ENCODE results near the gene WDTC1.

The WDTC1 gene

DNA sequence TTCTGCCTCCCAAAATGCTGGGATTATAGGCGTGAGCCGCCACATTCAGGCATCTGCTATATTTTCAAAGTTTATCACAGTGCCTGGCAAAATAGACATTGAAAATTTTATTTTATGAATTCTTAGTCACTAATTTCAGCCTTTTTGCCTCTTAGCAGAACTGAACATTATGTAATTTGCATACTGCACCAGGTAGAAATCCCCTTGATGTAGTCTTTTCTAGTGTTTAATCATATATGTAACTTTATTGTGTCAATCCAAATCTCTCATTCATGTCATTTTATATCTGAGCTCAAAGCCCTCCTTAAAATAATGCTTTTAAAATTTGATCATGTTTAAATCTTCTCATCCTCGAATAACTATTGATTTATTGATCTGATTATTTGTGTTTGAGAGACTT, 19.2 kb downstream of the WDTC1 start:
- TF ChIP-seq, protein P1, sequence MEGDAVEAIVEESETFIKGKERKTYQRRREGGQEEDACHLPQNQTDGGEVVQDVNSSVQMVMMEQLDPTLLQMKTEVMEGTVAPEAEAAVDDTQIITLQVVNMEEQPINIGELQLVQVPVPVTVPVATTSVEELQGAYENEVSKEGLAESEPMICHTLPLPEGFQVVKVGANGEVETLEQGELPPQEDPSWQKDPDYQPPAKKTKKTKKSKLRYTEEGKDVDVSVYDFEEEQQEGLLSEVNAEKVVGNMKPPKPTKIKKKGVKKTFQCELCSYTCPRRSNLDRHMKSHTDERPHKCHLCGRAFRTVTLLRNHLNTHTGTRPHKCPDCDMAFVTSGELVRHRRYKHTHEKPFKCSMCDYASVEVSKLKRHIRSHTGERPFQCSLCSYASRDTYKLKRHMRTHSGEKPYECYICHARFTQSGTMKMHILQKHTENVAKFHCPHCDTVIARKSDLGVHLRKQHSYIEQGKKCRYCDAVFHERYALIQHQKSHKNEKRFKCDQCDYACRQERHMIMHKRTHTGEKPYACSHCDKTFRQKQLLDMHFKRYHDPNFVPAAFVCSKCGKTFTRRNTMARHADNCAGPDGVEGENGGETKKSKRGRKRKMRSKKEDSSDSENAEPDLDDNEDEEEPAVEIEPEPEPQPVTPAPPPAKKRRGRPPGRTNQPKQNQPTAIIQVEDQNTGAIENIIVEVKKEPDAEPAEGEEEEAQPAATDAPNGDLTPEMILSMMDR (IDR thresholded peaks at IDR 0.05; ENCODE audit: control insufficient read depth, insufficient read depth, low read depth, low read length, missing control alignments) = no peak
- H3K4me3 ChIP-seq (ENCODE audit: control insufficient read depth, low read depth, low read length) = no peak overlapping the region
- DNase-seq (ENCODE audit: low read depth) = no peak

DNA sequence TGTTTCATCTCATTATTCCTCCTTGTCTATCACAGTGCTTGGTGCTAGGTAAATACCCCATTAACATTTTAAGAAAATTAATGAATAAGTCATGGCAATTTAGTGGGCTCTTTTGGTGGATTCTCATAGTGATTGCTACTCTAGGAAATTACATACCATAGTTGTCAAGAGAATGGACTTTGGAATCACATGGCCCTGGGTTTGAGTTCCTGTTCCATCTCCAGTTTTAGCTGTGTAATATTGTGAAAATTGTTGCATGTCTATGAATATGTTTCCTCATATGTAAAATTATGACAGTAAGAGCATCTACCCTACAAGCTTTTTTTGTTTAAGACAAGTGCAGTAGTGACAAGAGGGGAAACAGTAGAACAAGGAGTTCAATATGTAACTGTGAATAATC, 20.7 kb downstream of the WDTC1 start:
- no peak overlapping the region for H3K4me3 ChIP-seq (ENCODE audit: control insufficient read depth, low read depth, low read length)
- TF ChIP-seq, protein P1 (IDR thresholded peaks at IDR 0.05; ENCODE audit: control insufficient read depth, insufficient read depth, low read depth, low read length, missing control alignments) = no peak
- DNase-seq (ENCODE audit: low read depth) = no peak

DNA sequence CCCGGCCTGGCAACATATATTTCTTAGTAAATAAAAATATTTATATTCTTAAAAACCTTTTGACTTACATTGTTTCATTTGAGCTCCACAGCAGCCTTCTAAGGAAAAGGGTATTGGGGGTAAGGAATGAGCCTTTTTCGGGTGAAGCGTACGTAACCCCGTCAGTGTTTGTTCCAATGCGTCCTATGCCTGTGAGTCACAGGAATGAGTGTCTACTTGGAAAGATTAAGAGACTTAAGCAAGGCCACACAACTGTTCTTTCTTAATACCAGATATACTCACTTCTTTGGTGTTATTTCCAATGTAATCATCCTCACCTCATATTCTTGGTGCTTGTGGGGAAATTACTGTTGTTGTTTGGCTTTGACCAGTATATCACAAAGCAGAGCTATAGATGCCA, 22.7 kb downstream of the WDTC1 start:
- no peak overlapping the region for H3K4me3 ChIP-seq (ENCODE audit: control insufficient read depth, low read depth, low read length)
- TF ChIP-seq, protein P1 (IDR thresholded peaks at IDR 0.05; ENCODE audit: control insufficient read depth, insufficient read depth, low read depth, low read length, missing control alignments) = no peak
- DNase-seq (ENCODE audit: low read depth) = no peak

DNA sequence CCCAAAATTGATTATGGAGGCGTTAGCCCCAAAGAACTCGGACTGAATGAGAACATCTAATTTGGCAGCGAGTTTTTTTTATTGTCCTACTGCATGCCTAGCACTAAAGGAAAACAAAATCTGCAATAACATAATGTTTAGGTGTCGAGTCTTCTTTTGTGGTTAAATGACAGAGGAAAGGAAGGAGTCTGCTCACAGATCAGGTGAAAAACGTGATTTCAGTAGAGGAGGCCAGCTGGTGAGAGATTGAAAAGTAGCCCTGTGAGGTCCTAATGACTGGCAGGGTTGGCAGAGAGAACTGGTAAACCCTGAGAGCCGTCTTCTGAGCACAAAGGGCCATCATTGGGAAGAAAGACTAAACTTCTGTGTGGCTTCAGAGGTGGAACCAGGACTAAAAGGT, 24.2 kb downstream of the WDTC1 start:
- DNase-seq (ENCODE audit: low read depth) = no peak
- TF ChIP-seq, protein P1 (IDR thresholded peaks at IDR 0.05; ENCODE audit: control insufficient read depth, insufficient read depth, low read depth, low read length, missing control alignments) = no peak
- H3K4me3 ChIP-seq (ENCODE audit: control insufficient read depth, low read depth, low read length) = no peak overlapping the region

DNA sequence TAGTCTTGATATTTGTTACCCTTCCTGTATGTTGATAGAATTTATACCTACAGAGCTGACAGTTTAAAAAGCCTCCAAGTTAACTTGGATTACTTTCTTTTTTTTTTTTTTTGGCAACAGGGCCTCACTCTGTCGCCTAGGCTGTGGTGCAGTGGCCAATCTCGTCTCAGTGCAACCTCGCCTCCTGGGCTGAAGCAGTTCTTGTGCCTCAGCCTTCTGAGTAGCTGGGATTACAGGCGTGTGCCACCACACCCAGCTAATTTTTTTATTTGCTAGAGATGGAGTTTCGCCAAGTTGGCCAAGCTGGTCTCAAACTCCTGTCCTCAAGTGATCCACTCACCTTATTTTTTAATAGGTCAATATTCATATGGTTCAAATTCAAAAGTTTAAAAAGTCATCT, 32.7 kb downstream of the WDTC1 start:
- no peak overlapping the region for H3K4me3 ChIP-seq (ENCODE audit: control insufficient read depth, low read depth, low read length)
- DNase-seq (ENCODE audit: low read depth) = no peak
- TF ChIP-seq, protein P1 (IDR thresholded peaks at IDR 0.05; ENCODE audit: control insufficient read depth, insufficient read depth, low read depth, low read length, missing control alignments) = no peak

DNA sequence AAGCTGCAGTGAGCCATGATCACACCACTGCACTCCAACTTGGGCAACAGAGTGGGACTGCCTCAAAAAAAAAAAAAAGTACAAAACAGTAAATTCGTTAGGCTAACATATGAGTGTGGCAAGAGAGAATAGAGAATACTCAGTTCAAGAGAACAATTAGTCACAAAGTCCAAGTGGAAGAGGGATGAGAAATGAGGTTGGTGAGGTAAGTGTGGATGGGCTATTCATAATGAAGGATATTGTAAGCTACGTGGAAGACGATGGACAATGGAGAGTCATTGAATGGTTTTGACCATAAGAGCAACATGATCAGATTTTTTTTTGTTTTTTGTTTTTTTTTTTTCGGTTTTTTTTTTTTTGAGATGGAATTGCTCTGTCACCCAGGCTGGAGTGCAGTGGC, 34.8 kb downstream of the WDTC1 start:
- no peak for DNase-seq (ENCODE audit: low read depth)
- TF ChIP-seq, protein P1 (IDR thresholded peaks at IDR 0.05; ENCODE audit: control insufficient read depth, insufficient read depth, low read depth, low read length, missing control alignments) = no peak
- H3K4me3 ChIP-seq (ENCODE audit: control insufficient read depth, low read depth, low read length) = no peak overlapping the region

DNA sequence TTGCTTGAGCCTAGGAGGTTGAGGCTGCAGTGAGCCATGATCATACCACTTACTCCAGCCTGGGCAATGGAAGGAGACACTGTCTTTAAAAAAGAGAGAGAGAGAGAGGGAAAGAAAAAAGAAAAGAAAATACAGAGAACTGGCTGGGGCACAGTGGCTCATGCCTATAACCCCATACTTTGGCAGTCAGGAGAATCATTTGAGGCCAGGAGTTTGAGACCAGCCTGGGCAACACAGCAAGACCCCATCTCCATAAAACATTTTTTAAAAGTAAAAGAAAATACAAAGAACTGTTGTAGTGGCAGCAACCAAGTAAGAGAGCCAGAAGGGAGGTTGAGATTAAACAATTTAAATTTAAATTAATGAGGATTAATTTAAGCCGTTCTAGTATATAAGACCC, 39.8 kb downstream of the WDTC1 start:
- TF ChIP-seq, protein P1 (IDR thresholded peaks at IDR 0.05; ENCODE audit: control insufficient read depth, insufficient read depth, low read depth, low read length, missing control alignments) = no peak
- DNase-seq (ENCODE audit: low read depth) = no peak
- no peak overlapping the region for H3K4me3 ChIP-seq (ENCODE audit: control insufficient read depth, low read depth, low read length)
